Skeletal muscle satellite cell (primary cell): ENCODE measurements around the gene IQUB.
"Not testable (repeated sequence)": the region's sequence is repeated elsewhere in the genome, so short reads cannot be mapped to it uniquely, and the experiment has no call there.

Experiments used
- H3K27me3 ChIP-seq: 2 replicates; pipeline ENCODE4 v1.7.0; 2013; ENCODE audit warnings: low read length; ENCODE audit not compliant: control insufficient read depth, insufficient read depth
- H3K36me3 ChIP-seq: 2 replicates; pipeline ENCODE4 v1.7.0; 2013; ENCODE audit warnings: mild to moderate bottlenecking, control low read depth, low read length; ENCODE audit not compliant: insufficient read depth
- H3K4me1 ChIP-seq: 2 replicates; pipeline ENCODE4 v1.7.0; 2013; ENCODE audit warnings: low read length; ENCODE audit not compliant: control insufficient read depth, insufficient read depth
- H3K4me2 ChIP-seq: 2 replicates; pipeline ENCODE4 v1.7.0; 2013; ENCODE audit warnings: mild to moderate bottlenecking, low read length
- H3K4me3 ChIP-seq: 2 replicates; pipeline ENCODE4 v1.7.0; 2013; ENCODE audit warnings: low read length
- H3K9ac ChIP-seq: 2 replicates; pipeline ENCODE4 v1.7.0; 2013; ENCODE audit warnings: mild to moderate bottlenecking, low read depth, low read length, moderate library complexity
- H3K9me3 ChIP-seq: replicated peaks from 2 replicates; pipeline ENCODE4 v1.7.0; 2013; ENCODE audit warnings: mild to moderate bottlenecking, control low read depth, low read length

IQUB gene

GRCh38 chr7:123435080-123435700 lies 99.2 kb downstream of the IQUB start:
- no peak overlapping the region for H3K4me2 ChIP-seq
- no peaks in the 10 kb centered on the region for H3K4me1 ChIP-seq
- H3K36me3 ChIP-seq = no peaks in the 10 kb centered on the region
- H3K27me3 ChIP-seq = no peaks in the 10 kb centered on the region
- no peak overlapping the region for H3K4me3 ChIP-seq
- no peaks in the 10 kb centered on the region for H3K9me3 ChIP-seq
- no peak overlapping the region for H3K9ac ChIP-seq

- no peak overlapping the region for H3K4me2 ChIP-seq
- no peaks in the 10 kb centered on the region for H3K4me1 ChIP-seq
- no peak overlapping the region for H3K9ac ChIP-seq
- H3K4me3 ChIP-seq = no peak overlapping the region
- H3K27me3 ChIP-seq = no peaks in the 10 kb centered on the region
- no peaks in the 10 kb centered on the region for H3K9me3 ChIP-seq
- H3K36me3 ChIP-seq = no peaks in the 10 kb centered on the region
These were observed 100.7 kb downstream of the IQUB start for GRCh38 chr7:123433665-123434064.

GRCh38 chr7:123432601-123433000 lies 101.8 kb downstream of the IQUB start:
- no peaks in the 10 kb centered on the region for H3K36me3 ChIP-seq
- H3K4me1 ChIP-seq = no peaks in the 10 kb centered on the region
- no peak overlapping the region for H3K4me3 ChIP-seq
- H3K4me2 ChIP-seq = no peak overlapping the region
- H3K9me3 ChIP-seq = no peaks in the 10 kb centered on the region
- no peaks in the 10 kb centered on the region for H3K27me3 ChIP-seq
- no peak overlapping the region for H3K9ac ChIP-seq

GRCh38 chr7:123431075-123431614 lies 103.2 kb downstream of the IQUB start:
- Histone ChIP-seq H3K27me3 (no peaks in the 10 kb centered on the region), H3K36me3 (no peaks in the 10 kb centered on the region), H3K9me3 (no peaks in the 10 kb centered on the region), H3K4me1 (no peaks in the 10 kb centered on the region), H3K4me2 (no peak overlapping the region), H3K4me3 (no peak overlapping the region), H3K9ac (no peak overlapping the region)

GRCh38 chr7:123425246-123425645 lies 109.1 kb downstream of the IQUB start:
- Histone ChIP-seq H3K27me3 (no peaks in the 10 kb centered on the region), H3K4me3 (no peak overlapping the region), H3K36me3 (no peaks in the 10 kb centered on the region), H3K4me1 (no peaks in the 10 kb centered on the region), H3K9ac (no peak overlapping the region), H3K9me3 (no peaks in the 10 kb centered on the region), H3K4me2 (no peak overlapping the region)

- Histone ChIP-seq H3K4me3 (no peak overlapping the region), H3K36me3 (no peaks in the 10 kb centered on the region), H3K27me3 (no peaks in the 10 kb centered on the region), H3K9me3 (no peaks in the 10 kb centered on the region), H3K4me1 (no peaks in the 10 kb centered on the region), H3K9ac (no peak overlapping the region), H3K4me2 (no peak overlapping the region)
These were observed 109.9 kb downstream of the IQUB start for GRCh38 chr7:123424463-123424862.

- Histone ChIP-seq H3K36me3 (no peaks in the 10 kb centered on the region), H3K4me2 (no peak overlapping the region), H3K27me3 (no peaks in the 10 kb centered on the region), H3K4me3 (no peak overlapping the region), H3K9ac (no peak overlapping the region), H3K4me1 (no peaks in the 10 kb centered on the region), H3K9me3 (no peaks in the 10 kb centered on the region)
These were observed 110.8 kb downstream of the IQUB start for GRCh38 chr7:123423622-123424021.

- H3K4me1 ChIP-seq = no peaks in the 10 kb centered on the region
These were observed 116.8 kb downstream of the IQUB start for GRCh38 chr7:123417580-123417979.

GRCh38 chr7:123415625-123416024 lies 118.8 kb downstream of the IQUB start:
- Histone ChIP-seq H3K9me3 (peaks cover 8% of the 10 kb centered on the region), H3K4me3 (no peak overlapping the region), H3K9ac (no peak overlapping the region), H3K4me2 (no peak overlapping the region), H3K36me3 (no peaks in the 10 kb centered on the region), H3K27me3 (no peaks in the 10 kb centered on the region), H3K4me1 (peaks cover 8% of the 10 kb centered on the region)

More at GRCh38 chr7:123417580-123417979, 116.8 kb downstream of the IQUB start:
- no peaks in the 10 kb centered on the region for H3K36me3 ChIP-seq
- H3K4me2 ChIP-seq = no peak overlapping the region
- H3K9ac ChIP-seq = no peak overlapping the region
- no peaks in the 10 kb centered on the region for H3K27me3 ChIP-seq
- no peak overlapping the region for H3K4me3 ChIP-seq
- peaks cover 8% of the 10 kb centered on the region for H3K9me3 ChIP-seq

GRCh38 chr7:123410273-123410904 lies 124.0 kb downstream of the IQUB start:
- Histone ChIP-seq H3K4me1 (peaks cover 17% of the 10 kb centered on the region), H3K4me3 (peak overlapping the region; percentile 16), H3K36me3 (no peaks in the 10 kb centered on the region), H3K4me2 (peak overlapping the region; percentile 68), H3K9ac (peak overlapping the region; percentile 34), H3K27me3 (no peaks in the 10 kb centered on the region), H3K9me3 (no peaks in the 10 kb centered on the region)

GRCh38 chr7:123407951-123408350 lies 126.4 kb downstream of the IQUB start:
- peaks cover 17% of the 10 kb centered on the region for H3K4me1 ChIP-seq
- H3K9ac ChIP-seq, H3K36me3 ChIP-seq, H3K27me3 ChIP-seq, H3K4me3 ChIP-seq, H3K9me3 ChIP-seq, H3K4me2 ChIP-seq: not testable (repeated sequence)
